Neural cell (in vitro differentiated cells): Measurements from ENCODE around the gene CHPF2. TPM values are rescaled to one million over a fixed set of nuclear protein-coding genes. Genes with fewer than 3 reads are reported as not detected.

Experiments
- H2AFZ ChIP-seq: fragments of 200-600, 300-800 bp; sonication (generic), shearing (Covaris generic); 2 replicates; pipeline ENCODE4 v1.6.0; 2014; ENCODE audit warnings: low read depth, mild to moderate bottlenecking, antibody characterized with exemption, low read length, moderate library complexity
- H3F3A ChIP-seq: fragments of 200-600 bp; shearing (Covaris generic); 2 replicates; pipeline ENCODE4 v1.6.1; 2016; ENCODE audit warnings: mild to moderate bottlenecking, moderate library complexity, mixed read lengths, antibody characterized with exemption, low read length; ENCODE audit not compliant: insufficient read depth, poor library complexity, severe bottlenecking
- H3K27ac ChIP-seq: fragments of 200-600, 300-800 bp; sonication (generic), shearing (Covaris generic); 2 replicates; pipeline ENCODE4 v1.5.1; 2014; ENCODE audit warnings: mild to moderate bottlenecking, low read length, moderate library complexity
- H3K27me3 ChIP-seq: fragments of 300-800, 200-600 bp; sonication (generic), shearing (Covaris generic); 2 replicates; pipeline ENCODE4 v1.6.0; 2014; ENCODE audit warnings: mild to moderate bottlenecking, low read depth, low read length, moderate library complexity; ENCODE audit not compliant: insufficient read depth
- H3K36me3 ChIP-seq: fragments of 300-800, 200-600 bp; sonication (generic), shearing (Covaris generic); 2 replicates; pipeline ENCODE4 v1.5.1; 2014; ENCODE audit warnings: mild to moderate bottlenecking, antibody characterized with exemption, low read length, moderate library complexity; ENCODE audit not compliant: insufficient read depth
- H3K4me2 ChIP-seq: fragments of 300-800, 200-600 bp; sonication (generic), shearing (Covaris generic); 2 replicates; pipeline ENCODE4 v1.6.0; 2014; ENCODE audit warnings: mild to moderate bottlenecking, low read length
- H3K4me3 ChIP-seq: fragments of 300-800, 200-600 bp; sonication (generic), shearing (Covaris generic); 2 replicates; pipeline ENCODE4 v1.5.1; 2014; ENCODE audit warnings: mild to moderate bottlenecking, low read length, moderate library complexity
- H3K79me2 ChIP-seq: fragments of 200-600 bp; shearing (Covaris generic); replicated peaks from 2 replicates; pipeline ENCODE4 v1.6.0; 2014; ENCODE audit warnings: mild to moderate bottlenecking, low read length, moderate library complexity; ENCODE audit not compliant: insufficient read depth
- H3K9ac ChIP-seq: fragments of 300-800, 200-600 bp; sonication (generic), shearing (Covaris generic); 2 replicates; pipeline ENCODE4 v1.6.1; 2016; ENCODE audit warnings: mild to moderate bottlenecking, low read length, mixed read lengths
- H3K9me2 ChIP-seq: fragments of 200-600 bp; shearing (Covaris generic); 2 replicates; pipeline ENCODE4 v1.6.1; 2016; ENCODE audit warnings: mild to moderate bottlenecking, low read length, mixed read lengths; ENCODE audit not compliant: insufficient read depth
- H3K9me3 ChIP-seq: fragments of 200-600, 300-800 bp; sonication (generic), shearing (Covaris generic); 2 replicates; pipeline ENCODE4 v1.6.1; 2016; ENCODE audit warnings: mild to moderate bottlenecking, mixed run types, low read length, moderate library complexity, mixed read lengths
- H4K20me1 ChIP-seq: fragments of 200-600 bp; shearing (Covaris generic); 2 replicates; pipeline ENCODE4 v1.6.1; 2016; ENCODE audit warnings: mild to moderate bottlenecking, mixed run types; ENCODE audit not compliant: insufficient read depth
- CTCF ChIP-seq: fragments of 450-650 bp; IDR thresholded peaks from 2 replicates; pipeline ENCODE4 v1.5.1; 2014; ENCODE audit warnings: antibody characterized with exemption, mild to moderate bottlenecking, moderate library complexity; ENCODE audit not compliant: poor library complexity, severe bottlenecking
- EP300 ChIP-seq: fragments of 450-650 bp; conservative IDR thresholded peaks from 2 replicates; pipeline ENCODE4 v1.6.1; 2014; ENCODE audit warnings: antibody characterized with exemption, mild to moderate bottlenecking, moderate library complexity; ENCODE audit not compliant: poor library complexity, severe bottlenecking
- EZH2 ChIP-seq: fragments of 200-600, 300-800 bp; shearing (Covaris generic), sonication (generic); IDR thresholded peaks from 2 replicates; pipeline ENCODE4 v1.6.1; 2014; ENCODE audit warnings: antibody characterized with exemption, low read length, borderline replicate concordance, mild to moderate bottlenecking; ENCODE audit not compliant: insufficient read depth, poor library complexity, severe bottlenecking
- MXI1 ChIP-seq: fragments of 450-650 bp; conservative IDR thresholded peaks from 2 replicates; pipeline ENCODE4 v1.6.1; 2014; ENCODE audit warnings: antibody characterized with exemption, mild to moderate bottlenecking; ENCODE audit not compliant: poor library complexity, severe bottlenecking
- POLR2AphosphoS5 ChIP-seq: IDR thresholded peaks from 2 replicates; pipeline ENCODE4 v1.6.1; 2012
- RAD21 ChIP-seq: fragments of 450-650 bp; conservative IDR thresholded peaks from 2 replicates; pipeline ENCODE4 v1.6.1; 2014; ENCODE audit warnings: antibody characterized with exemption, mild to moderate bottlenecking, moderate library complexity
- REST ChIP-seq: IDR thresholded peaks from 2 replicates; pipeline ENCODE4 v1.6.1; 2012; ENCODE audit warnings: borderline replicate concordance
- SMC3 ChIP-seq: fragments of 450-650 bp; conservative IDR thresholded peaks from 2 replicates; pipeline ENCODE4 v1.6.1; 2014; ENCODE audit warnings: antibody characterized with exemption, mild to moderate bottlenecking, moderate library complexity; ENCODE audit not compliant: poor library complexity
- TAF1 ChIP-seq: IDR thresholded peaks from 2 replicates; pipeline ENCODE4 v1.6.1; 2012; ENCODE audit warnings: low read depth
- polyA plus RNA-seq: library from polyadenylated mRNA; depleted of rRNA; stranded (reverse); fragments of >200 nt; gene quantifications from 2 replicates; pipeline ENCODE4 v1.2.3, GENCODE V29; 2014

The CHPF2 gene
- polyA plus RNA-seq, 1 donor from 2014 or later: 22.5 TPM

- Histone ChIP-seq H3K4me3 (peak overlapping the region; percentile 96), H3K79me2 (peaks cover 16% of the 10 kb centered on the region), H3K9me3 (no peaks in the 10 kb centered on the region), H3K27ac (peak overlapping the region; percentile 40), H3K36me3 (no peaks in the 10 kb centered on the region), H3K27me3 (no peaks in the 10 kb centered on the region), H3K4me2 (peak overlapping the region; percentile 94), H2AFZ (peak overlapping the region; percentile 71), H3F3A (peaks cover 3% of the 10 kb centered on the region), H4K20me1 (no peaks in the 10 kb centered on the region), H3K9me2 (no peaks in the 10 kb centered on the region), H3K9ac (peak overlapping the region; percentile 69)
- TF ChIP-seq EZH2 (no peak), EP300 (no peak)
These were observed 5.8 kb upstream of the CHPF2 start for GRCh38 chr7:151226560-151226874.

- Histone ChIP-seq H3K4me2 (peak within 1 kb of the TSS; percentile 94), H3F3A (peaks cover 3% of the 10 kb centered on the region), H3K27me3 (no peaks in the 10 kb centered on the region), H2AFZ (peak within 1 kb of the TSS; percentile 71), H3K79me2 (peaks cover 16% of the 10 kb centered on the region), H3K4me3 (peak within 1 kb of the TSS; percentile 96), H3K36me3 (no peaks in the 10 kb centered on the region), H3K9ac (peak within 1 kb of the TSS; percentile 76), H3K9me3 (no peaks in the 10 kb centered on the region), H4K20me1 (no peaks in the 10 kb centered on the region), H3K9me2 (no peaks in the 10 kb centered on the region), H3K27ac (peak within 1 kb of the TSS; percentile 90)
- TF ChIP-seq SMC3: peak; percentile 12
- peak; percentile 34 for TF ChIP-seq EP300
- TF ChIP-seq TAF1: peak; percentile 62
- TF ChIP-seq REST: peak; percentile 82
- peak; percentile 17 for TF ChIP-seq RAD21
- peak; percentile 79 for TF ChIP-seq POLR2AphosphoS5
- no peak for TF ChIP-seq CTCF
- TF ChIP-seq EZH2: no peak
- TF ChIP-seq MXI1: peak; percentile 96
These were observed 5.2 kb upstream of the CHPF2 start, which contains the start of gene ABCF2 for GRCh38 chr7:151226875-151227782. ABCF2 (minus strand) TSS chr7:151227205; CDS start chr7:151226458, 747 bp downstream.
